GM18498 (cell line): Measurements from ENCODE around the gene CAMKMT.

Source experiments
- ATAC-seq: cut with Tn5 transposase; IDR thresholded peaks from one replicate; pipeline ENCODE4 v1.9.1; 2021; ENCODE audit warnings: mild to moderate bottlenecking, moderate library complexity; ENCODE audit not compliant: unreplicated experiment

CAMKMT gene

DNA sequence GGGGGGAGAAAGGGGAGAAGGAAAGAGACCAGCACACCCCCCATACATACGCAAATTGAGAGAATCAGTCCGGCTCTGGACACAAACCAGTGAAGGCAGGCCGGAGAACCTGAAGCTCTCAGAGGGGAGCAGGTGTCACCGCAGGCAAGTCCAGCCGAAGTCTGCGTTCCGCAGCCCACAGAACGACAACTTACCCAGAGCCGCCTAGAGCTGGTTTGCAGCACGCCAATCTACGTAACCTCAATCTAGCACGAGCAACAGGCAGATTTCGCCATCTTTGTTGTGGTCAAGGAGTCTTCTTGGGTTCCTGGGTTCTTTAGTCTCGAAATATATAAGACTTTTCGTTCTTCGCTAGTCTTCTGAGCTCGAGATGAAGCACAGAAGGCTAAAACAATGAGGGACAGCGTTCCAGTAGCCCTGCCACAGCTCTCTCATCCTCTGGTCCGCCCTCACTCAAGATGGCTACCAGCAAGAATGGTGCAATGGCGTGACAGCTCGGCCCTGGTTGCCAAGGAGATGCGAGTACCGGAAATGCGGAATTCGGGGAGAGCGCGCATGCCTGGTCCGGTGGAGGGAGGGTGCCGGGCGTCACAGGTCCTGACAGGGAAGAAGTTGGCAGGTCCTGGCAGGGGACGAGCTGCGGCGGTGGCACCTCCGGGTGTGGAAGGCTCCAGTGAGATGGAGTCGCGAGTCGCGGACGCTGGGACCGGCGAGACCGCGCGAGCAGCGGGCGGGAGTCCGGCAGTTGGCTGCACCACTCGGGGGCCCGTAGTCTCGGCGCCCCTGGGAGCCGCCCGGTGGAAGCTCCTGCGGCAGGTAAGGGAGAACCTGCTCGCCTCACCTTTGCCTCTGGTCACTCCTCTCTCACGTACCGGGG is at the start of gene CAMKMT, which contains the start of gene PREPL:
Gene CAMKMT (plus strand): TSS at position 618 of the 877 bp plus-strand sequence.
Gene PREPL (minus strand): TSS at position 165 of the 877 bp plus-strand sequence. CDS start 15,152 bp downstream, outside the sequence.
- ATAC-seq: peak; percentile 83

- ATAC-seq: no peak
Observed at GRCh38 chr2:44314362-44314761, 47.4 kb upstream of the CAMKMT start.

- no peak for ATAC-seq
Observed at GRCh38 chr2:44315945-44316344, 45.8 kb upstream of the CAMKMT start.

DNA sequence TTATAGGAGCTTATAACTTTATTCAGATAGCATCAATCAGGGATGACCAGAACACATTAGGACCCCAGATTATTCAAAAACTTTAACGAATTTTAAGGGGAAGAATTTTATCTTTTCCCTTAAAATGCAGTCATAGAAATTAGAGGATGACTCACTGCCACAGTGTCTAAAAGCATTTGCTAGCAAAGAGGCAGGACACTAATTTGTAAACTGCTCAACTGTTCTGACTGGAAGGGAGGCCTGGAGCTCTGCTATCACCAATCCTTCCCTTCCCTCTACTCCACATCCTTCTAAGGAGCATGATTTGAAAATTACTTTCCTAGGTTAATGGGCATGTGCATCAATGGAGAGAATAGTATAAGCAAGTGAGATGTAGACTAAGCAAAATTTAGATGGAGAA is 40.9 kb upstream of the CAMKMT start:
- ATAC-seq: no peak

DNA sequence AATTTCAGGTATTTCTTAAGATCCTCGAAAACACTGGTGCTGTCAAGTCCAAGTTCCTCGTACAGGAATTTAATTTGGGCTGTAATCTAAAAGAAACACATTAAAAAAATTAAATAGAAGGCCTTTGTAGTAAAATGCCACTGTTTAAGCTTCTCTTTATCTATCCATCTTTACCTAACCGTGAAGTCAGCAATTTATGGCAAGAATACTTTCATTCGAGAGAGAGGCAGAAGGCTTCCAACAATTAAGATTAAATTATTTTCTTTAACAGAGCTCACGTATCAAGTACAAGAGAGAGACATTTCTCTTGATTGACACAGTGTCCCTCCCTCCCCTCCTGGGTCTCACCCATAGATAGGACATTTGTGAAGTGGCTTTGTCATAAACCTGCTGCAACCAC is 40.4 kb upstream of the CAMKMT start:
- ATAC-seq: no peak

DNA sequence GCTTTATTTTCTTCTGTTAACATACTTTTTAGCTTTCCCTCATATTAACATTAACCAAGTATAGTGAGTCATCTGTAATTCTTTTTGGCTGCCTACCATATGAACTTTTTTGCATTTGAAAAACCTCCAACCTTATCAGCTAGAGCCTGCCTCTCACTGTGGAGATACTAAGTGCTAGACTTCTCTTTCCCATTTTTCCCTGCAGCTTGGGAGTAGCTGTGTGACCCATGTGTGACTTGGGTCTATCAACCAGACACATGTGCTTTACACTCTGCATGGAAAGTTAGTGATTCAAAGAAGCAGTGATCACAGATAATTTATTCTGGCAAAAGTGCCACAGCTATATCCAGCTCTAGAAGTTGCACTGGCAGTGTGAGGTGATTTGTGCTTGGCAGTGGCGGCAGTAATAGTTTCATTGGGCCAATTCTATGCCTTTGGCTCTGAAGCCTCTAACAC is 36.7 kb upstream of the CAMKMT start:
- no peak for ATAC-seq

GRCh38 chr2:44325897-44326296 is 35.9 kb upstream of the CAMKMT start:
- no peak for ATAC-seq

DNA sequence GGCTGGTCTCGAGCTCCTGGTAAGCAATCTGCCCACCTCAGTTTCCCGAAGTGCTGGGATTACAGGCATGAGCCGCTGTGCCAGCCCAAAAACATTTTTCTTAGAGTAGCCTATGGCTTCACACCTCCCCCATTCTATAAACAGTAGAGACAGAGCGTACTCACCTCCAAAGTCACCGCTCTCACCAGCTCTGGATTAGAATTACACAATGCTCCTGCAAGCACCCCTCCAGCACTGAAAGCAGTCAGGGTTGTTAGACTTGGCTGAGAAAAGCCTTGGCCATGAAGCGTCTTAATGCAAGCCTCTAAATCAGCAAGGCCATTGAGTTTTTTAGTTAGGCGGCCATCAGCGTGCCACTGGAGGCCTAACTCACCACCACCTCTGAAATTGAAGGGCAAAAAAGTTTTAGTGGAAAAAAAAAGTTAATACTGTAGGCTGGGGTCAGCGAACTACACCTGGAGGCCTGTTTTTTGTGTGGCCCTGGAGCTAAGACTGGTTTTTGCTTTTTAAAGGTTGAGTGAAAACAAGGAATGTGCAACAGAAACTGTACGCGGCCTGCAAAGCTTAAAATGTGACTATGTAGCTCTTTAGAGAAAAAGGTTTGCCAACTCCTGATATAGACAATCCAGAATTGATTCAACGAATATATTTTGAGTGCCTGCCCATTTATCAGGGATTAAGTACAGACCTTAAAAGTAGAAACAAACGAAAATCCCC is 35.0 kb upstream of the CAMKMT start:
- no peak for ATAC-seq

GRCh38 chr2:44328750-44329149 is 33.0 kb upstream of the CAMKMT start:
- ATAC-seq: no peak

- ATAC-seq: no peak
Observed at GRCh38 chr2:44329343-44329742, 32.4 kb upstream of the CAMKMT start.

DNA sequence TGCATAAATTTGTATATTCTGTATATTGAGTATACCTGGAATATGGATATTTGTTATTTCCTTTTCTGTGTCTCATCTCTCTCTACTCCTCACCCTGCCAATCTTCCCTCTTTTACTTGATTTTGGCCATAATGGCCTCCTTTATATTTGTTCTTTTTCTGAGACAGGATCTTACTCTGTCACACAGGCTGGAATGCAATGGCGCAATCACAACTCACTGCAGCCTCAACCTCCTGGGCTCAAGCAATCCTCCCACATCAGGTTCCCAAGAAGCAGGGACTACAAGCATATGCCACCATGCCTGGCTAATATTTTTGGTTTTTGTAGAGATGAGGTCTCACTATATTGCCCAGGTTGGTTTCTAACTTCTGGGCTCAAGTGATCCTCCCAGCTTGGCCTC is 30.9 kb upstream of the CAMKMT start:
- no peak for ATAC-seq

GRCh38 chr2:44333994-44334393 is 27.8 kb upstream of the CAMKMT start:
- no peak for ATAC-seq

GRCh38 chr2:44335806-44336538 is 25.8 kb upstream of the CAMKMT start:
- ATAC-seq: no peak

DNA sequence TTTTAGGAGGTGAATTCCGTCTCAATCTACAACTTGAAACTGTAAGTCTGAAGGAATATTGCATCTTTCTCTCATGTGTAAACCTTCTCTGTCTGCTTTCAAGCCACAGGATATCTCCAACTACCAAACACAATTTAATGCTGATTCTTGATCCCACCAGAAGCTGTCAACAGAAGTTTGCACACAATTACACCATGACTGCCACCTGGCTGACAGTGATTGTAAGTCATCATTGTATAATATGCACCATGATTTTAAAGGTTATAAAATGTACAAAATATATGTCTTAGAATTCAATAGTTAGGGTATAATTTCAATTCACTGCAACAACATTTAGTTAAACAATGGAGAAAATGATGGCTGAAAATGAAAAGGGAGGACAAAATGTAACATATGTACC is 18.9 kb upstream of the CAMKMT start:
- no peak for ATAC-seq

GRCh38 chr2:44347526-44347925 is 14.2 kb upstream of the CAMKMT start:
- no peak for ATAC-seq

- ATAC-seq: no peak
Observed at GRCh38 chr2:44348400-44348799, 13.3 kb upstream of the CAMKMT start.

DNA sequence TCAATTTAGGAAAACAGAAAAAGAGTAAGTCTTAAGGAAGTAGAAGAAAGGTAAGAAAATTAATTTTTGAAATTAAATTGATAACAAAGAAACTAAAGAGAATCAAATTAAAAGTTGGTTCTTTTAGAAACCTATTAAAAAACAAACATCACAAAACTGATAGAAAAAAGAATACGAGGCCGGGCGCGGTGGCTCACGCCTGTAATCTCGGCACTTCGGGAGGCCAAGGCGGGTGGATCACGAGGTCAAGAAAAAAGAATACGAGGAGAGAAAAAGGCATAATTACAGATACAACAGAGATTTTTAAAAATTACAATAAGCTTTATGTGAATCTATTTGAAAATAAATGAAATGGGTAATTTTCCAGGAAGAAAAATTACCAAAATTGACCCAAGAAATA is 12.2 kb upstream of the CAMKMT start:
- ATAC-seq: no peak

- ATAC-seq: no peak
Observed at GRCh38 chr2:44351088-44351487, 10.7 kb upstream of the CAMKMT start.

GRCh38 chr2:44351676-44352075 is 10.1 kb upstream of the CAMKMT start:
- ATAC-seq: no peak

DNA sequence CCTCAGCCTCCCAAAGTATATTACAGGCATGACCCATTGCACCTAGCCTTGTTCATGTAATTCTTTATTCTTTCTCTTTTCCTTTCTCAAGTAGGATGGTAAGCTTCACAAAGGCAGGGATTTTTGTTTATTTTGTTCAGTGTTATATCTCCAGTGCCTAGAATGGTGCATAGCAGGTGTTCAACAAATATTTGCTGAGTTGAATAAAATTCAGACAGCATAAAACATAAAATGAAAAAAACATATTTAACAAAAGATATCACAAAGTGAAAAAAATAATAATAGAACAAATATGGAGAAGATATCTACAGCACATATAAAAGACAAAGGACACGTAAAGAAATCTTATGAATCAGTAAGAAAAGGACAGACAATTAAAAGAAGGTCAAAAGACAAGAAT is 9.2 kb upstream of the CAMKMT start:
- no peak for ATAC-seq

GRCh38 chr2:44354761-44355160 is 7.0 kb upstream of the CAMKMT start:
- ATAC-seq: no peak
